Activated CD8-positive, alpha-beta T cell treated with anti-CD3 and anti-CD28 coated beads, Interleukin-2, amount 10 ng/mL, durations not matched to agents 7 days and 5 days (primary cell): Measurements from ENCODE around the gene BPIFA1. TPM values are rescaled to one million over a fixed set of nuclear protein-coding genes. Genes with fewer than 3 reads are reported as not detected.
A peak's percentile ranks its signal among the peaks of the same experiment; 100 is the strongest.

Experiments used
- ATAC-seq: fragments of 150-1000 bp; cut with Tn5 transposase; one replicate; pipeline ENCODE4 v1.10.0; 2021; ENCODE audit warnings: moderate library complexity
- CTCF ChIA-PET: fragments of 350-600 bp; sonication (Branson Sonifier 250); formaldehyde crosslinking; loops from one replicate; lab custom pipeline; 2021; ENCODE audit warnings: antibody characterized with exemption; lab: Charles Lee
- POLR2A ChIA-PET: fragments of 350-600 bp; sonication (Branson Sonifier 250); formaldehyde crosslinking; loops from one replicate; lab custom pipeline; 2021; ENCODE audit warnings: antibody characterized with exemption; lab: Charles Lee
- DNase-seq: peaks from one replicate; pipeline ENCODE4 v3.0.0-alpha.2; 2020
- H3K27ac Mint-ChIP-seq: one replicate; pipeline ENCODE4 v1.8.0; 2021; ENCODE audit warnings: mild to moderate bottlenecking, mixed read lengths
- H3K27me3 Mint-ChIP-seq: one replicate; pipeline ENCODE4 v1.8.0; 2021; ENCODE audit warnings: low read depth, mixed read lengths
- H3K36me3 Mint-ChIP-seq: one replicate; pipeline ENCODE4 v1.8.0; 2021; ENCODE audit warnings: low read depth, mixed read lengths
- H3K4me1 Mint-ChIP-seq: one replicate; pipeline ENCODE4 v1.8.0; 2021; ENCODE audit warnings: low read depth, mixed read lengths
- H3K4me3 Mint-ChIP-seq: one replicate; pipeline ENCODE4 v1.8.0; 2021; ENCODE audit warnings: mild to moderate bottlenecking, mixed read lengths
- H3K9me3 Mint-ChIP-seq: one replicate; pipeline ENCODE4 v1.8.0; 2022; ENCODE audit warnings: mixed read lengths; ENCODE audit not compliant: insufficient read depth
- total RNA-seq, 2 experiments: library from RNA; stranded (reverse); gene quantifications; one replicate each; pipeline ENCODE4 v1.2.3, GENCODE V29; 2021

BPIFA1 gene
- total RNA-seq, 2 experiments from 2014 or later, result not detected

DNA sequence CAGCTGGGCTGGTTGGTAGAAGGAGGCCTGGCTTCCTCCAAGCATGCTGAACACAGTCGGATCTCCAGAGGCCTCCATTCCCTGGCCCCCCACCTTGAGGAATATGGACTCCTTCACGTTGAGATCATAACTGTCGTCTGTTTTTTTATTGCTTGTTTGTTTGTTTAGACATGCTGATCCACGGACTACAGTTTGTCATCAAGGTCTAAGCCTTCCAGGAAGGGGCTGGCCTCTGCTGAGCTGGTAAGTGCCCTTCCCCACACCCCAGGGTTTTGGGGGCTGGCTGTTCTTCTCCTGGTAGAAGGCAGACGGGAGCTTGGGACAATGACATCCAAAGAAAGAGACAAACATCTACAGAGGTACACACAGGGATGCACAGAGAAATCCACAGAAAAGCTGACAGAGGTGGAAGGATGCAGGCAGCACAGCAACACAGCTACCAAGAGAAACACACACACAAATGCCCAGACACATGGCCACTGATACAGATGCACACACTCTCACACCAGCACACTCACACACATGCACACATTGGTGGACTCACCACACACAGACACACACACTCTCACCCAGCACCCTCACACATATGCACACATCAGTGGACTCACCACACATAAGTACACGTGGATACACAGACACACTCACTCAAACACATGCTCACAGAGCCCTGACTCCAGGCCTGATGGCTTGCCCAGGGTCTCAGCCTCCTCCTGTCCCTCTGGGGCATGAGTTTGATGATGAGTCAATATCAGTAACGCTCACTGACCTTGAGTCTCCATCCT is 6.7 kb downstream of the BPIFA1 start:
- H3K27ac Mint-ChIP-seq, result no peak overlapping the region
- ATAC-seq (no peak), DNase-seq (no peak)
- peaks cover 12% of the 10 kb centered on the region for H3K27me3 Mint-ChIP-seq
- no peaks in the 10 kb centered on the region for H3K9me3 Mint-ChIP-seq
- H3K36me3 Mint-ChIP-seq, result no peaks in the 10 kb centered on the region
- H3K4me1 Mint-ChIP-seq, result no peaks in the 10 kb centered on the region
- ChIA-PET CTCF (no interaction called here), POLR2A (no interaction called here)
- no peak overlapping the region for H3K4me3 Mint-ChIP-seq

DNA sequence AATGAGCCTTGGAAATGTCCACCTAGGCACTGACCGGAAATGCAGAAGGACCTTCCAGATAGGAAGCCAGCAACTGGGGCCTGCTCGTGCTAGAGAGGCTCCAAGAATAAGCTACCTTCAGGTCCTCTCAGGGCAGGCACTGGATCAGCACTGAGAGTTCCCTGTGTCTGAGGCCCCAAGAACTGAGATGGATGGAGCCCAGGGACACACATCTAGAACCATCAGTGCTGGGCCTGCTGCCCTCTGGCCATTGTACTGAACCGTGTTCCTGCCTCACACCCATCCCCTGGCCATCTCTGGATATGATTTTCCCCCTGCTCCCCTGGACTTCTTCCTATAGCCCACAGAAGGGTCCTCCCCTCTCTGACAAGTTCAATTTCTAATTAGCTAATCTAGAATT is 10.3 kb downstream of the BPIFA1 start:
- POLR2A ChIA-PET, result no interaction called here
- no peak for ATAC-seq

DNA sequence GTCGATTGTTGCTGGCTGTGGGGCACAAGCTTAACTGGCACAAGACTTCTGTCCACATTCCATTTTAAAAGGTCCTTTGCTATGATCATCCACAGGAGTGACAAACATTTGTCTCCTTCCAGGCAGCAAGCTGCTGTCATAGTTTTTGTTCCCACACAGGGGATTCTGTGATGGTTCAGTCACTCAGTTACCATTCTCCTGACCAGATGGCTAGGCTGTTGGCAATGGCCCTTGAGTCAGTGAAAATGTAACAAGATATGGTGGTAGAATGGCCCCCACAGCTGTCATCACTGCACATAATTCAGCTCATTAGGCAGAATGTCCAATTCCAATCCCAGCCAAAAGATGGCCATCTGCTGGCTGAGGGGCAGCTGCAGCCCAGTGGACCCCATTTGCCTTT is 13.7 kb downstream of the BPIFA1 start:
- Mint-ChIP-seq H3K4me3 (no peak overlapping the region), H3K9me3 (no peaks in the 10 kb centered on the region), H3K27ac (no peak overlapping the region), H3K36me3 (no peaks in the 10 kb centered on the region), H3K4me1 (no peaks in the 10 kb centered on the region), H3K27me3 (peaks cover 9% of the 10 kb centered on the region)
- ChIA-PET CTCF (no interaction called here), POLR2A (no interaction called here)
- ATAC-seq, result no peak
- DNase-seq, result no peak

More for the DNA sequence above, 10.3 kb downstream of the BPIFA1 start:
- Mint-ChIP-seq H3K27ac (no peak overlapping the region), H3K36me3 (no peaks in the 10 kb centered on the region), H3K27me3 (peaks cover 10% of the 10 kb centered on the region), H3K4me1 (no peaks in the 10 kb centered on the region), H3K4me3 (no peak overlapping the region), H3K9me3 (no peaks in the 10 kb centered on the region)
- DNase-seq, result no peak
- CTCF ChIA-PET, result interaction anchor here (1.0 to 1.5 kb wide), 2 partner anchors 16 to 150 kb away, joined by 3 read pairs; no protein-coding TSS in a partner anchor

DNA sequence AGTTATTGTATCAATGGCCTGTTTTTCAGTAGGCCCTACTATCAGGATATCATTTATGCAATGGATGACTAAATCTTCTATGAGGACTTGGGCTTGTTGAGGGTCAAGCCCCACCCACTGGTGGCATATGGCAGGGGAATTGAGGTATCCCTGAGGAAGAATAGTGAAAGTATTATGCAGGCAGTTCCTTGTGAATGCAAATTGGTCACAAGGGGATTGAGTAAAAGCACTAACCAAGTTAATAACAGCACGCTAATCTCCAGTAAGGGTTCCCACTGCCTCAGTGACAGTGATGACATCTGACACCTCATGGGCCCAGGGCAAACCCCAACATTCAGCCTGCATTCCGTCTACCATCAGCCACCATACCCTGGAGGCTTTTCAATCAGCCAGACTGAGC is 14.9 kb downstream of the BPIFA1 start:
- Mint-ChIP-seq H3K4me3 (no peak overlapping the region), H3K9me3 (no peaks in the 10 kb centered on the region), H3K4me1 (no peaks in the 10 kb centered on the region), H3K27me3 (peaks cover 10% of the 10 kb centered on the region), H3K27ac (no peak overlapping the region), H3K36me3 (no peaks in the 10 kb centered on the region)
- CTCF ChIA-PET, result no interaction called here
- ATAC-seq, result no peak
- POLR2A ChIA-PET, result no interaction called here
- no peak for DNase-seq

DNA sequence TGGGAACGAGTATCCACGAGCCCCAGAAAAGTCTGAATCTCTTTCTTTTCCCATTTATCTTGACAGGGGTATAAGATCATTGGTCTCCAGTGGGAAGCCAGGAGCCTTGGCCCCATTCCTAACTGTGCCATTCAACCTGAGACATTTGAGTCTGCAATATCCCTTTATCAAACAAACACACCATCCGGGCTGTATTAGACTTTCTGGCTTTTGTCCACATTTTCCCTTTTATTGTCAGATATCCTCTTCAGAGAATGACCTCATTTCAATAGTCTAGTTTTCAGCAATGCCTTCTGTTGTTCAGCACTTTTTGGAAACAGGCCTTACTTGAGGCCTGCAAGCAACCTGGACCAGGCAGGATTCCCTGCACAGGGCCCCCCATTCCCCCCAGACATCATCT is 15.7 kb downstream of the BPIFA1 start:
- Mint-ChIP-seq H3K27me3 (peaks cover 10% of the 10 kb centered on the region), H3K4me1 (no peaks in the 10 kb centered on the region), H3K9me3 (no peaks in the 10 kb centered on the region), H3K36me3 (no peaks in the 10 kb centered on the region), H3K27ac (no peak overlapping the region), H3K4me3 (no peak overlapping the region)
- ChIA-PET POLR2A (no interaction called here), CTCF (no interaction called here)
- ATAC-seq, result no peak
- DNase-seq, result no peak

DNA sequence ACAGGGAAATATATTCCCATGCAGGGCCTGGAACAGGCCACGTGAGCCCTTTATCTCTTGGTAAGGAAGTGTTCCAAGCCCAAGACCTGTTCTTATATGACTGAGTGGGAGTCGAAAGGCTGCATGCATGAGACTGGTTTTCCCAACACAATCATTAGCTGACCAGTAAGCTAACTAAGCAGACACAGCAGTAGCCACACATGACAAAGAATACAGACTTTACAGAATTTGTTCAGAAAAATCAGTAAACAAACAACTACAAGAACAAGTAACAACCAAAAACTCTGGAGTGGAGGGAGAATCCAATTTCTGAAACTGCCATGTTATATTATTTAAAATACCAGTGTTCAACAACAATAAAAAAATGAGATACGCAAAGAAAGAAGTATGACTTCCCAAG is 16.7 kb downstream of the BPIFA1 start:
- no peaks in the 10 kb centered on the region for H3K9me3 Mint-ChIP-seq
- DNase-seq (no peak), ATAC-seq (no peak)
- H3K4me1 Mint-ChIP-seq, result no peaks in the 10 kb centered on the region
- no peak overlapping the region for H3K4me3 Mint-ChIP-seq
- ChIA-PET CTCF (no interaction called here), POLR2A (no interaction called here)
- no peaks in the 10 kb centered on the region for H3K36me3 Mint-ChIP-seq
- no peak overlapping the region for H3K27ac Mint-ChIP-seq
- H3K27me3 Mint-ChIP-seq, result peaks cover 14% of the 10 kb centered on the region

DNA sequence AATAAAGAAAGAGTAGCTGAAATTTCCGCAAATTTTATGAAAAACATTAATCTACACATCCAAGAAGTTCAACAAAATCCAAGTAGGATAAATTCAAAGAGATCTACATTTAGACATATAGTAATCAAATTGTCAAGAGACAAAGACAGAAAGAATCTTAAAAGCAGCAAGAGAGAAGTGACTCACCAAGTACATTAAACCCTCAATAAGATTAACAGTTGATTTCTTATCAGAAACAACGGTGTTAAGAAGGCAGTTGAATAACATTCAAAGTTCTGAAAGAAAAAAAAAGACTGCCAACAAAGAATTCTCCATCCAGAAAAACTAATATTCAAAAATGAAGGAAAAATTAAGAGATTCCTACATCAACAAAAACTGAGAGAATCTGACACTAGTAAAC is 19.2 kb downstream of the BPIFA1 start:
- ChIA-PET POLR2A (no interaction called here), CTCF (no interaction called here)
- H3K27ac Mint-ChIP-seq, result no peak overlapping the region
- peaks cover 12% of the 10 kb centered on the region for H3K27me3 Mint-ChIP-seq
- H3K4me3 Mint-ChIP-seq, result no peak overlapping the region
- DNase-seq (no peak), ATAC-seq (no peak)
- no peaks in the 10 kb centered on the region for H3K4me1 Mint-ChIP-seq
- H3K9me3 Mint-ChIP-seq, result no peaks in the 10 kb centered on the region
- H3K36me3 Mint-ChIP-seq, result no peaks in the 10 kb centered on the region

DNA sequence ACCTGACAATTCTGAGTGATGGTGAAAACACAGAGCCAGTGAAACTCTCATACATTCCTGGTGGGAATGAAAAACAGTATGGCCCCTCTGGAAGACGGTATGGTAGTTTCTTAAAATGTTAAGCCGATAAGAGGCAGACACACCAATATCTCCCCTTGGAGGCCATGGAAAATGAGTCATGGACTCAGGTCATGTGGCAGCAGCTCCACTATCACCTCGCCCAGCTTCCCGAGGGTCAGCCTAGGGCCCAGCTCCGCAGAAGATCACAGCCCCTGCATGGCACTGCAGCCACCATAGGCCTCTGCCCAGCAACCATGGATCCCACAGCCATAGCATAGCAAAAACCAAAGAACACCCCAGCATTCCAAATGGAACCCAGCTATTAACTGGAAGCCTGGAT is 21.4 kb downstream of the BPIFA1 start:
- ChIA-PET CTCF (interaction anchor here (1.1 to 1.2 kb wide), 2 partner anchors 161 to 312 kb away, joined by 4 read pairs; no protein-coding TSS in a partner anchor), POLR2A (no interaction called here)
- Mint-ChIP-seq H3K4me1 (peaks cover 2% of the 10 kb centered on the region), H3K36me3 (no peaks in the 10 kb centered on the region), H3K4me3 (no peak overlapping the region), H3K27ac (no peak overlapping the region), H3K9me3 (no peaks in the 10 kb centered on the region), H3K27me3 (peaks cover 24% of the 10 kb centered on the region)
- no peak for DNase-seq
- ATAC-seq, result no peak

DNA sequence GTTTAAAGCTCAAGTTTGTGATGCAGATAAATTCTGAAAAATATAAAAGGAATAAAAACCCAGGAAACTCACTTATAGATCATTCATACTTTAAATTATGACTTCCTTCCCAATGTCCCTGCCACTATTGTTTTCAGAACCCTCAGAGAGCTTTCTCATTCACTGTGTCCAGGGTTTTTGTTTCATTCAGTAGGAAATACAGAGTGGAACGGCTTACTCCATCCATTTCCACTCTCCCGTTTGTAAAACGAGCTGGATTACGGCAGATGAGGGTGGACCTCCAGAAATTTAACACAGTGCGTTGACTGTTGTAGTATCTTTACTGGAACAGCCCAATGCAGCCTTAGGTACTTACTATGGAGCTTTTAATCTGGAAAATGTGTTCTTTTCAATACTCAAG is 23.6 kb downstream of the BPIFA1 start:
- no peaks in the 10 kb centered on the region for H3K9me3 Mint-ChIP-seq
- no peak overlapping the region for H3K4me3 Mint-ChIP-seq
- ATAC-seq (no peak), DNase-seq (no peak)
- no peaks in the 10 kb centered on the region for H3K36me3 Mint-ChIP-seq
- ChIA-PET POLR2A (no interaction called here), CTCF (interaction anchor here (0.6 to 1.4 kb wide), 2 partner anchors 33 to 314 kb away, joined by 3 read pairs; no protein-coding TSS in a partner anchor)
- H3K4me1 Mint-ChIP-seq, result peaks cover 2% of the 10 kb centered on the region
- no peak overlapping the region for H3K27ac Mint-ChIP-seq
- peaks cover 28% of the 10 kb centered on the region for H3K27me3 Mint-ChIP-seq

DNA sequence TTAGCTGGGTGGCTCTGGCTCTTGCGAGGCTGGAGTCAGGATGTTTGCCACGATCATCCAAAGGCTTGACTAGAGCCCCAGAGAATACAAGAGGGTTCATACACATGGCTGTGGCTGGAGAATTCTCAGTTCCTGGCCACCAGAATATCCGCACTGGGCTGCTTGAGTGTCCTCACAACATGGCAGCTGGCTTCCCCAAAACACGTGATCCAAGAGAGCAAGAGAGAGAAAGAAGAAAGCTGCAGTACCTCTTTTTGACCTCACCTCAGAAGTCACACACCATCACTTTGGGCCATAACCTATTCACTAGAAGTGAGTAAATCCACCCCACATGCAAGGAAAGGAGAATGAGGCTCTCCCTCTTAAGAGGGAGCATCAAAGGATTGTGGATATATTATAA is 25.7 kb downstream of the BPIFA1 start:
- Mint-ChIP-seq H3K4me3 (no peak overlapping the region), H3K27ac (no peak overlapping the region), H3K27me3 (peaks cover 27% of the 10 kb centered on the region), H3K36me3 (no peaks in the 10 kb centered on the region), H3K4me1 (peaks cover 2% of the 10 kb centered on the region), H3K9me3 (no peaks in the 10 kb centered on the region)
- no peak for DNase-seq
- POLR2A ChIA-PET, result no interaction called here
- no peak for ATAC-seq
- CTCF ChIA-PET, result interaction anchor here (1.2 kb wide), 1 partner anchor 39 kb away, joined by 7 read pairs; no protein-coding TSS in a partner anchor

DNA sequence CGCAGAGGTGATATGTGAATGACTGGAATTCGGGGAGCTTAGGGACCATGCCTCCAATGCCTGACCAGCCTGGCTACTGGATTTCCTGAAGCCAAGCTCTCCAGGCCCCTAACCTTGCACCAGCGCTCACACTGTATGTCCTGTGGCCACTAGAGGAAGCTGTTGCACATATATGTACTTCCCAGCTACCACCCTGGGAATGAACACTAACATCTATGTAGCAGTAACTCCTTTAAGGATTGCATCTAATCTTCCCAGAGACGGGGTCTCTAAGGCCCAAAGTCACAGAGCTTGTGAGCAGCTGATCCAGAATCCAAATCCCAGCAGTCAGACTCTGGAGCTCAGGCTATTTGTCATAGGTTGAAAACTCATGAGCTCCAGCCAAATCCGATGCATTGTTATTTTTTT is 26.9 kb downstream of the BPIFA1 start:
- Mint-ChIP-seq H3K4me3 (no peak overlapping the region), H3K4me1 (peaks cover 3% of the 10 kb centered on the region), H3K36me3 (no peaks in the 10 kb centered on the region), H3K27ac (no peak overlapping the region), H3K27me3 (peaks cover 30% of the 10 kb centered on the region), H3K9me3 (no peaks in the 10 kb centered on the region)
- DNase-seq (no peak), ATAC-seq (peak; percentile 53)
- ChIA-PET CTCF (interaction anchor here (0.9 to 1.2 kb wide), 6 partner anchors 9 to 167 kb away, joined by 3 to 7 read pairs (median 4); no protein-coding TSS in a partner anchor), POLR2A (no interaction called here)

DNA sequence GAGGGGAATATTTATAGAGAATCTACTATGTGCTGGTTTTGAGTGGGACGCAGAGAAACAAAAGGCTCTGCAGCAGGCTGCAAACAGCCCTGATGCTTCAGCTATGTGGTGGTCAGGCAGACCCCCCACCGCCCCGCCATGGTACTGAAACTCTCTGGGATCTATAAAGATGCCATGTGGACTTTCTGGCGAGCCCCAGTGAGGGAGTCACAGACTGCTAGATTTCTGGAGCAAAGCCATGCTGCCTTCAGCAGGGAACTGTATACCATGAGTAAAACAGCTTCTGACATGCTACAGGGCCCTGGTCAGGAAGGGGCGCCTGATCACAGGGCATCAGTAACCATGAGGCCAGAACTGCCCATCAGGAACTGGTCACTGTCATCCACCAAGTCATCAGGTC is 28.0 kb downstream of the BPIFA1 start:
- Mint-ChIP-seq H3K27ac (no peak overlapping the region), H3K27me3 (peaks cover 34% of the 10 kb centered on the region), H3K4me1 (peaks cover 7% of the 10 kb centered on the region), H3K36me3 (no peaks in the 10 kb centered on the region), H3K9me3 (no peaks in the 10 kb centered on the region), H3K4me3 (no peak overlapping the region)
- DNase-seq (no peak), ATAC-seq (no peak)
- CTCF ChIA-PET, result no interaction called here
- POLR2A ChIA-PET, result interaction anchor here (0.6 kb wide), 1 partner anchor 747 kb away, joined by 4 read pairs; no protein-coding TSS in a partner anchor
